T47D (cell line): ENCODE measurements around the gene SH3GLB1.

Source experiments
- DNase-seq, 2 experiments: peaks; one replicate each; pipeline versions ENCODE4 v3.0.0 to v3.0.0-alpha.2; 2011 to 2012; ENCODE audit warnings: low read depth in 1 of 2, low spot score in 1 of 2
- JUND ChIP-seq: IDR thresholded peaks from 2 replicates; pipeline ENCODE4 v1.6.1; 2012; ENCODE audit warnings: low read depth
- in situ Hi-C: cut with HindIII; loops from 2 replicates; pipeline ENCODE4 v1.10.0; 2016; ENCODE audit warnings: low sequenced_read_pairs, low pct_unique_long_range_greater_than_20kb

Gene SH3GLB1

GRCh38 chr1:86706018-86706635 is 1.8 kb downstream of the SH3GLB1 start:
- in situ Hi-C loops = no loop called here
- no peak for TF ChIP-seq JUND
- DNase-seq = peak; percentile 2 to 16

- DNase-seq = no peak
- in situ Hi-C loops = no loop called here
- TF ChIP-seq JUND = no peak
Observed at GRCh38 chr1:86708920-86709319, 4.5 kb downstream of the SH3GLB1 start.

- in situ Hi-C loops = no loop called here
- no peak for DNase-seq
- no peak for TF ChIP-seq JUND
Observed at GRCh38 chr1:86712088-86712860, 7.9 kb downstream of the SH3GLB1 start.

- DNase-seq = no peak
- TF ChIP-seq JUND = no peak
- in situ Hi-C loops = no loop called here
Observed at GRCh38 chr1:86713477-86713876, 9.1 kb downstream of the SH3GLB1 start.

- no peak for DNase-seq
- in situ Hi-C loops = no loop called here
- no peak for TF ChIP-seq JUND
Observed at GRCh38 chr1:86714159-86714558, 9.8 kb downstream of the SH3GLB1 start.

GRCh38 chr1:86714561-86715244 is 10.3 kb downstream of the SH3GLB1 start:
- TF ChIP-seq JUND = no peak
- DNase-seq = no peak
- in situ Hi-C loops = no loop called here

GRCh38 chr1:86718786-86719185 is 14.4 kb downstream of the SH3GLB1 start:
- no peak for TF ChIP-seq JUND
- no peak for DNase-seq
- in situ Hi-C loops = no loop called here

GRCh38 chr1:86731416-86731815 is 27.0 kb downstream of the SH3GLB1 start:
- in situ Hi-C loops = no loop called here
- no peak for TF ChIP-seq JUND
- DNase-seq = no peak

GRCh38 chr1:86733340-86733739 is 29.0 kb downstream of the SH3GLB1 start:
- no peak for DNase-seq
- in situ Hi-C loops = no loop called here
- TF ChIP-seq JUND = no peak

- no peak for TF ChIP-seq JUND
- in situ Hi-C loops = no loop called here
- no peak for DNase-seq
Observed at GRCh38 chr1:86739648-86740509, 35.5 kb downstream of the SH3GLB1 start.

GRCh38 chr1:86741947-86742572 is 37.7 kb downstream of the SH3GLB1 start:
- in situ Hi-C loops = no loop called here
- DNase-seq = peak in 1 of 2 experiments; percentile 32
- no peak for TF ChIP-seq JUND

- in situ Hi-C loops = no loop called here
- no peak for TF ChIP-seq JUND
Observed at GRCh38 chr1:86747304-86747703, 42.9 kb downstream of the SH3GLB1 start.

More at GRCh38 chr1:86747304-86747703, 42.9 kb downstream of the SH3GLB1 start:
- no peak for DNase-seq
